Epithelial cell of esophagus (primary cell): ENCODE results near the gene SYCN.

Experiments
- DNase-seq: peaks from one replicate; pipeline ENCODE4 v3.0.0; 2010; ENCODE audit warnings: low read depth
- H3K4me3 ChIP-seq: 2 replicates; pipeline ENCODE4 v1.5.1; 2011; ENCODE audit warnings: mild to moderate bottlenecking, low read length, control low read depth
- CTCF ChIP-seq: IDR thresholded peaks from 2 replicates; pipeline ENCODE4 v1.5.1; 2011; ENCODE audit warnings: low read depth, mild to moderate bottlenecking, low read length, control low read depth, inconsistent platforms; ENCODE audit not compliant: insufficient read depth; ENCODE audit errors: missing control alignments

Gene SYCN

GRCh38 chr19:39164289-39164688, 39.8 kb downstream of the SYCN start:
- TF ChIP-seq CTCF: no peak
- H3K4me3 ChIP-seq: no peak overlapping the region
- no peak for DNase-seq

GRCh38 chr19:39163621-39164020, 40.4 kb downstream of the SYCN start:
- no peak for DNase-seq
- TF ChIP-seq CTCF: no peak

GRCh38 chr19:39162441-39163043, 41.5 kb downstream of the SYCN start:
- H3K4me3 ChIP-seq: no peak overlapping the region
- no peak for TF ChIP-seq CTCF
- DNase-seq: no peak

More at GRCh38 chr19:39163621-39164020, 40.4 kb downstream of the SYCN start:
- H3K4me3 ChIP-seq: no peak overlapping the region

- DNase-seq: peak; percentile 78
- TF ChIP-seq CTCF: no peak
- no peak overlapping the region for H3K4me3 ChIP-seq
Measured at GRCh38 chr19:39160889-39161672, 43.0 kb downstream of the SYCN start.

GRCh38 chr19:39160523-39160861, 43.6 kb downstream of the SYCN start:
- peak; percentile 78 for DNase-seq
- no peak for TF ChIP-seq CTCF
- no peak overlapping the region for H3K4me3 ChIP-seq

GRCh38 chr19:39158646-39159260, 45.3 kb downstream of the SYCN start:
- no peak overlapping the region for H3K4me3 ChIP-seq
- no peak for TF ChIP-seq CTCF
- DNase-seq: no peak
